Measurements from ENCODE around the gene ZNF385C.
A peak's percentile ranks its signal among the peaks of the same experiment; 100 is the strongest.

Gene ZNF385C

DNA sequence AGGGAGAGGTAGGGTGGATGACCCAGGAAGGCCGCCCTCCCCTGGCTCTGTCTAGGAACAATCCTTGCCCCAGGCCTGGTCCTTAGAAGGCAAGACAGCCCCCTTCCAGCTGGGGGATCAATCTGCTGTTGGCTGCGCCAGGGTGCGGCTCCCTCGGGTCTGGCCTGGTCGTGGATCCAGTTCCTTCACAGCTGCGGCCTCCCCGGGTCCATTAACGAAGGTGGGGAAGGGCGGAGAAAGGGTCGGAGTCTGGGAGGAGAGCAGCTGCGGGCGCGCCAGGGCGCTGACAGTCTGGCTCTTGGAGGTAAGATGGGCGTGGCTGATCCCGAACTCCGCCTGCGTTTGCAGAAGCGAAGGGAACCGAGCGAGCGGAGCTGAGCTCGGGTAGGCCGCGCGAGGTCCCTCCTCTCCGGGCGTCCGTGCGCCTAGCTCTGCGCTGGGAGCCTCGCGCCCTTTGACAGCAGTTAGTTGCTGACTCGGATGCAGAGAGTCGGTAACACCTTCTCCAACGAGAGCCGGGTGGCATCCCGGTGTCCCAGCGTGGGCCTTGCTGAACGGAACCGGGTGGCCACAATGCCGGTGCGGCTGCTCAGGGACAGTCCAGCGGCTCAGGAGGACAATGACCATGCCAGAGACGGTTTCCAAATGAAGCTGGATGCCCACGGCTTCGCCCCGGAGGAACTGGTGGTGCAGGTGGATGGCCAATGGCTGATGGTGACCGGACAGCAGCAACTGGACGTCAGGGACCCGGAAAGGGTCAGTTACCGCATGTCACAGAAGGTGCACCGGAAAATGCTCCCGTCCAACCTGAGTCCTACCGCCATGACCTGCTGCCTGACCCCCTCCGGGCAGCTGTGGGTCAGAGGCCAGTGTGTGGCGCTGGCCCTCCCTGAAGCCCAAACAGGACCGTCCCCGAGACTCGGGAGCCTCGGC, 24.4 kb upstream of the ZNF385C start, which contains the start of gene HSPB9:
Gene HSPB9, plus strand, starts transcription at position 434 of the 933 bp plus-strand sequence. Its CDS starts 47 bp downstream, at position 481.
- DNase-seq: no peak

DNA sequence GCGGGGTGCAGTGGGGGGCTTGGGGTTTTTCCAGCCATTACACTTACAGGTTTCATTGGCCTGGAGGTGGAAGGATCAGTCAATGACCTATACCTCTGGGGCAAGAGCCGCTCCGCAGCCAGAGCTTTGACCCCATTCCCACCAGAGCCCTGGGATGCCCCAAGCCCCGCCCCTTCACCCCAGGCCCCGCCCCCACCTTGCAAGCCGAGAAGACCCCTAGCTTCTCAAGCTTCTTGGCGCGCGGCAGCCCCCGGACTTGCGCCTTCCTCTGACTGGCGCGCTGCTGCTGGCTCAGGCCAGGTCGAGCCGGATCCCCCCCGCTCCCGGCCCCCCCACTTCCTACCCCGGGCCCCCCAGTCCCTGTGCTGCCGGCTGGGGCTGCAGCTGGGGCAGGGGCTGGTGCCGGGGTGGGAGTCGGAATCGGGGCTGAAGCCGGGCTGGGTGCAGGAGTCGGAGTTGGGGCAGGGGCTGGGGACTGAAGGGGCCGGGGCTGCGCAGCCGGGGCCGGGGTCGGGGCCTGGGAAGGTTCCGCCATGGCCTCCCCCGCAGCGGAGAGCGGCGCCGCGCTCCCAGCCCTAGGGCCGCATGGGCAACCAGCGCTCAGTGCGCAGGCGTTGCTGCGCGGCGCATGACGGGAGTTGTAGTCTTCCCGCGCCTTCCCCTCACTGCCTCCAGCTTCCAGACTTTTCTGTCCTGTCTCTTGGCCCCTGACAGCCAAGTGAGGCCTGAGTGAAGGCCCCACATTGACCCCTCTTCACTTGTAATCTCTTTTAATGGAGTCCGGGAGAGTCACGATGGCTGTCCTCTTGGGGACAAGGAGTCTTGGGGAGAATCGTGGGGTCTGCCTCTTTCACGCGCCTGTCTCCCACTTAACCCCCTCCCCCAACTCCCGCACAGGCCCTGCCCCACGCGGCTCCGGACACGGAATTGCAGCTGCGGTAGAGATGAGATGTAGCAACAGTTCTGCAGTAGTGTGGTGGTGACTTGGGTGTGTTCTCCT, 22.8 kb upstream of the ZNF385C start, which contains the start of gene KAT2A:
Gene KAT2A, minus strand, starts transcription at position 598 of the 1,000 bp plus-strand sequence. Its CDS starts 63 bp downstream, at position 535.
- DNase-seq: peak; percentile 68

DNA sequence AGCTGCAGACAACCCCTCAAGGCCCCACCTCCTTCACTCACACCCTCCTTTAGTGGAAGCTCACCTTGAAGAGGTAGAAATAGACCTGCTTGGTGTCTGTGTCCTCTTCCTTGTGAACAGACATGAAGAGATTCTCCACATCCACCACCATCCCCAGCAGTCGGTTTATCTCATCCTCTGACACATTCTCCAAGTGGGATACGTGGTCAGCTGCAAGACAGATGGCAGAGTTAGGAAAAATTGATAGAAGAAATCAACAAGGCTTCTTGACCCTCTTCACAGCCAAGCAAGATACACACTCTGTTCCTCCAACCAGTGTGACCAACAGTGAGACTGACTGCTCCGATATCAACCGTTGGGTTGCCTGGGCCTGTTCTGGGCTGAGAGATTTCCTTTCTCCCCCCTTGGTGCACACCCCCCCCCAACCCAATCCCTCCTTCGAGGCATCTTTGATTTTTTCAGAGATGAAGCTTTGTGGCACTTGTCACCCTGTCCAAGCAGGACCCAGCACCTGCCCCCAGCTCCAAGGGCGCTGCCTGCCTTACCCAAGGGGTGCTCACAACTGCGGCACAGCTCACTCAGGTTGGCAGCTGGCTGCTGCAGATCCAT, 22.0 kb upstream of the ZNF385C start:
- DNase-seq: no peak

DNA sequence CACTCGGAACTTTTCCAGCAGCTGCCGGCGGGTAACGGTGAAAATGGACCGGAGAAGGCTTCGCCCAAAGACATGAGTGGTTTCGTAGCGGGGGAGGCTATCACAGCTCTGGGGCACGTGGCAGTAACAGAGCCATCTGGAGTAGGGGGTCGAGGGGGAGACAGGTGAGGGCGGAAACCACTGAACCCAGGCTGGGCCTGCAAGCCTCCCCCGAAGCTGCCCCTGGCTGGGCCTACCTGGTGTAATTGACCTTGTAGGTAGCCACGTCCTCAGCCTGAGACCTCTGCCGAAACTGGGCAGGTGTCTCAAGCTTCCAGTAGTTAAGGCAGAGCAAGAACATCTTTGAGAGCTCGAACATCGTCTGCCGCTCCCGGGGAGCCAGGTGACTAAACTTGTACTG, 21.0 kb upstream of the ZNF385C start:
- DNase-seq: no peak

DNA sequence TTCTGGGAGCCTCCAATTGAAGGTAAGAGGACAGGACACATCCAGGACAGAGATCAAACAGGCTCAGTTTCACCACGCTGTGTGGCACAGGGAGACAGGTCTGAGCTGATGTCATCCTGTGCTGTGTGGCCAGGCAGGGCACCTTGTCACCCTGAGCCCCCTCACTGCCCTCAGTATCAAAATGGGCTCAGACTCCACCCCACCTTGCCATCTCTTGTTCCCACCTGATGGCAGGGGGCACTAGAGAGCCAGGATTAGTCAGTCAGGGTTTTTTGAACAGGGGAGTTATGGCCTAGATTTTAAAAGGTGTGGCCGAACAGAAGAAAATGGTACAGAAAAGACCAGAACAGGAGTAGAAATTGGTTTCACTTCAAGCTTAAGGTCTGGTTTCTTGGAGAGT, 20.3 kb upstream of the ZNF385C start:
- no peak for DNase-seq

DNA sequence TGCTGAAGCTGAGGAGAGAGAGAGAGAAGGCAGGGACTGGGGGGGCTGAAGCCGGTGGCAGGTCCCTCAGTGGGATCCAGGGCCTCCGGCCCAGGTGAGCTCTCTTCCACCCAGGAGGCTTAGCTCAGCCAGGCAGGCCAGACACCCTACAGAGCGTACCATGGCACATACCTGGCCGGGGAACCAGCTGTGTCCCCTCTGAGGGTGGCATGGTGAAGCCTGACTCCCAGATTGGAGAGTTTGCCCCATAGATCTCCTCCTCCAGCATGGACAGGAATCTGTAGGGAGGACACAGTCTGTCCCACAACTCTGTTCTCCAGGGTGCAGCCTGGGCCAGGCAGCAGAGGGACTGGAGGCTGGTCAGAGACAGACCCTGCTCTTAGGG, 19.8 kb upstream of the ZNF385C start:
- no peak for DNase-seq

DNA sequence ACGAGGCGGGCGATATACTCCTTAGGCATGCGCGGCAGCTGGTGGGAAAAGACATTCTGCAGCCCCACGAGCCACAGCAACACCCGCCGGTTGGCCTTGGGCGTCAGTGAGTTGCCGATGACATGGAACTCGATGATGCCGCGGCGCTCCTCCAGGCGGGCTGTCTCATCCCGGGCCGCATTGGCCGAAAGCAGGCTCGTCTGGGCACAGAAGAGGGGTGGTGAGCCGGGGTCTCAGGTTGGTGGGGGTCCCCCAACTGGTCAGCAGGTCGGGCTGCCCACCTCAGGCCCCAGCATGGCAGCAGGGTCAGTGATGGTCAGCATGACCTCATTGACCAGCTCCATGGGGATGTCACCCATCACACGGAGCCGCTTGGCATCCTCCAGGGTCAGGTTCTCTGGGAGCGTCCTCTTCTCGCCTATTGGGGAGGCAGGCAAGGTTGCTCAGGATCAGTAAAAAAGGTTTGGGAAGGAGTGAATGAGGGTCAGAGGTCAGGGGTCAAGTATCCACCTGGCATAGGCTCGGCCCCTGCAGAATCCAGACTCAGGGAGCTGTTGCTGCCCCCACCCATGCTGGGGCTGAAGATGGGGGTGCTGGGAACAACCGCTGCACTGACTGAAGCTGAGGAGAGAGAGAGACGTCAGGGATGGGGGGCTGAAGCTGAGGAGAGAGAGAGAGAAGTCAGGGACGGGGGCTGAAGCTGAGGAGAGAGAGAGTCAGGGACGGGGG, 19.3 kb upstream of the ZNF385C start:
- no peak for DNase-seq

DNA sequence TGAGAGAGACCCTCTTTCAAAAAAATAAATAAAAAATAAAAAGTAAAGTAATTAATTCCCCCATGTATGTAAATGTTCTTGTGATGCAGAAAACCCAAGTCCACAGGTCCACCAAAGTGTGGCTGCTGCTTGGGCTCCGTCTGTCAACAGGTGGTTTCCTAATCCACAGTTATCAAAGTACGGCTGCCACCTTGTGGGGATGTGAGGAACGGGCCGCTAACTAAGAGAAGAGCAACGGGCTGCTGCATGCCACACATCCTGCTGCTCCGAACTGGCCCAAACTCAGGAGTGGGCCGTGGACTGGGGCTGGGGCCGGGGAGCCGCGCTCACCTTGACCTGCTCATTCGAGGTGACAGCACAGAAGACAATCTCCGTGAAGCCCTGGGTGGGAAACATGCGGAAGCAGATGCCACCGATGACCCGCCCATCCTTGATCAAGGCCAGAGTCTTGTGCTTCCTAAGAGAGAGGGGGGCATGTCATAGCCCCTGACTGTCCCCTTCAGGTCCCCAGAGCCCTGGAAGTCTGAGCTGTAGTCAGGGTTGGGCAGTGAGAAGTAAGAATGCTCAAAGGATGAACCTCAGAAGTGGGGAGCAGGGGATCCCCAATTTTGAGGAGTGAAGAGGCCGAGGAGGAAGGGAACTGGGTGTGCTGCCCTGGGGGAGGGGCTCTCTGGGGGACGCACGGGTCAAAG, 18.6 kb upstream of the ZNF385C start:
- peak; percentile 74 for DNase-seq

DNA sequence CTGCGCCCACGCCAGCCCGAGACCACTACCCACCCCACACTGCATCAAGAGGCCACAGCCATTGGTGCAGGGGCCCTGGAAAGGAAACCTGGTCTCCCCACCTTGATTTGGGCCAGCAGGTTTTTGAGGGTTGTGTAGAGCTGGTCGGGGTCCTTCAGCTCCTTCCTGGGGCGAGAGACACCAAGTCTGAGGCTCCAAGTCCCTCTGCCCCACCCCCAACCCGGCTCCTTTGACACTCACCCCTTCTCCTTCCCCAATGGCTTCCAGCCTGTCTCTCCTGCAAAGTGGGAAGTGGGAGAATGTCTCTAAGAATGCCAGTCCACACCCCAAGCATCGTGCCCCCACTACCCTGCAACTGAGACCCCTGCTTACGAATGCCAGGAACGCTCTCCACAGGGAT, 15.8 kb upstream of the ZNF385C start:
- no peak for DNase-seq

DNA sequence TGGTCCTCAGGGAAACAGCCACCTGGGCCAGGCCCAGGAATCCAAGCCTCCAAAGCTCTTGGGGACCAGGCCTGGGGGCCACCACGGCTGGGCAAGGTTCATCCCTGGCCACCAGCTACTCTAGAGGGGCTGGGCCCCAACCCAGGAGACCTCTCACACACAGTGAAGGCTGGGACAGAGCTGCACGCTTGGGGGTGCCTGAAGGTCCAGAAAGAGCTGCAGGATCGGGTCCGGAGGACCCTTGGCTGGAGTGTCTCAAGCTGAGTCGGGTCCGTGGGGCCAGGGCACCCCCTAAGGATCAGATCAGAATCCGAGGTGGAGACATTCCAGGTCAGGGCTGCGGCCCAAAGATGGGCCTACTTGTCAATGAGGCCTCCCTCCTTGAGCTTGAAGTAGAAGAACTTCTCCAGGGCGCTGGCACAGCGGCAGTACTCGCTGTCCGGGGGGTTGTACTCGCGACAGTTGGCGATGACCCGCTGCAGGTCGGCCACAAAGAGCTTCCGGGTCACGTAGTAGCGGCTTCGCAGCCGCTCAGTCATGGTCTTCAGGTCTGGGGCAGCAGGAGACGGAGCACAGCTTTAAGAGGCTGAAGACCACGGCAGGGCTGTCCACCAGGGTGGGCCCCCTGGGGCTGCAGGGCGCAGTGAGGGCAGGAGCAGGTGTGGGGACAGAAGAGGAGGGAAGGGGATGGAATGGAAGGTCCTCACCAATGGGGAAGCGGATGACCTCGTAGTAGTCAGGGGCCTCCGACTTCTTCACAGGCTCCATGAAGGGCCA, 15.2 kb upstream of the ZNF385C start:
- DNase-seq: no peak

DNA sequence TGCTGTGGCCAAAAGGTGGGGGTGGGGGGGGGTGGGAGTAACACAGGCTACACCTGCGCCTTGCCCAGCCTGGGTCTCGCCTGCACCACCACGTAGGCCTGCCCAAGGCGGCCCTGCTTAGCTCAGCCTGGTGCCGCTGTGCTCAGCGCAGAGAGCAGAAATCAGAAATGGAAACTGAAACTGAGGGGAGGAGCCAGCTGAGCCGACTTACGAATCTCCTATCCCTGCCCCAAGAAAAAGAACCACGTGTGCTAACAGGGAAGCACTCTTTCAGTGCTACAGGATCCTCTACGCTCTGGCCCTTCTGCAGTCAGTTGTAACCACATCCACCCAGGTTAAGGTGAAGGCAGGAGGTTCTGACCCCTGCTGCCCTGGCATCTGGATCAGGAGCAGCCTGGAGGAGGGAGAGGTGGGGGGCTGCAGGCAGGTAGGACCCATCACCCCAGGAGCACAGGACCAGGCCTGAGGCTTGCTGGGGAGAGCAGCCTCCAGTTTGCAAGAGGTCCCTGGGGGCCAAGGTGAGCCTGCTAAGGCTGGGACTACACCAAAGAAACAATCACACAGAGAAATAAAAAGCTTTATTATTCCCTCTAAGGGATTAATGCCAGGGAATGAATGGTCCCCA, 14.4 kb upstream of the ZNF385C start, which contains the start of gene DHX58:
Gene DHX58, minus strand, starts transcription at position 163 of the 625 bp plus-strand sequence. CDS start 822 bp downstream, outside the sequence.
- DNase-seq: peak; percentile 59

DNA sequence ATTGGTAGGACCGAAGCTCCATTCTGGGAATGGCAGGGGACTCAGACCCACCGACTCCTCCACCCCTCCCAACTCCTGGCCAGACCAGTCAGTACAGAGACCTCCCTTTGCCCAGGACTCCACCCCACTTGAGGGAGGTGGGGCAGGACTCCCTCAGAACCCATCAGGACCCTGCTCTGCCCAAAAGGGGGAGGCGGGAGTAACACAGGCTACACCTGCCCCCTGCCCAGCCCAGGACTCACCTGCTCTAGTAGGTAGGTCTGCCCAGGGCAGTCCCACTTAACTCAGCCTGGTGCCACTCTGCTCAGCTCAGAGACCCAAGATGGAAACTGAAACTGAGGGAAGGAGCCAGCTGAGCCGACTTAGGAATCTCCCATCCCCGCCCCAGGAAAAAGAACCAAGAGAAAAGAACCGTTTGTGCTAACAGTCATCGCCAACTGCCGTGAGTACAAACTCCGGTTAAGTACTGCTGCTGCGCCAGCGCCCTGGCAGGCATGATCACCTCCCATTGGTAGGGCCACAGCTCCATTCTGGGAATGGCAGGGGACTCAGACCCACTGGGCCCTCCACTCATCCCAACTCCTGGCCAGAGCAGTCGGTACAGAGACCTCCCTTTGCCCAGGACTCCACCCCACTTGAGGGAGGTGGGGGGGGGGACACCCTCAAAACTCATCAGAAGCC, 13.7 kb upstream of the ZNF385C start:
- DNase-seq: no peak

DNA sequence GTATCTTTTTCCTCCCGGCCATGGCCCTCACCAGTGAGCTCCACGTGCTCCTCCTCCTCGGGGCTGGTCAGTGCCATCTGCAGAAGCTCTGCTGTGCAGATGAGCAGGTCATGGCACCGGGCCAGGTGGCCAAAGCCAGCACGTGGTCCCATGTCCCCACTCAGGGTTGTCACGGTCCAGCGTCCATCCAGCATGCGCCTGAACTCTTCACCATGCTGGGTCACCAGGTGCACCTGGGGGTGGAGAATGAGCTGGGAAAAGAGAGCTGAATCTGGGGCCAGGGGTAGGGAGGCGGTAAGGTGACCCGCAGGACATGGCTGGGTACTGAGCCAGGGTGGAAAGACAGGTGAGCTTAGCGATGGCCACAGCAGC, 13.0 kb upstream of the ZNF385C start:
- DNase-seq: no peak

DNA sequence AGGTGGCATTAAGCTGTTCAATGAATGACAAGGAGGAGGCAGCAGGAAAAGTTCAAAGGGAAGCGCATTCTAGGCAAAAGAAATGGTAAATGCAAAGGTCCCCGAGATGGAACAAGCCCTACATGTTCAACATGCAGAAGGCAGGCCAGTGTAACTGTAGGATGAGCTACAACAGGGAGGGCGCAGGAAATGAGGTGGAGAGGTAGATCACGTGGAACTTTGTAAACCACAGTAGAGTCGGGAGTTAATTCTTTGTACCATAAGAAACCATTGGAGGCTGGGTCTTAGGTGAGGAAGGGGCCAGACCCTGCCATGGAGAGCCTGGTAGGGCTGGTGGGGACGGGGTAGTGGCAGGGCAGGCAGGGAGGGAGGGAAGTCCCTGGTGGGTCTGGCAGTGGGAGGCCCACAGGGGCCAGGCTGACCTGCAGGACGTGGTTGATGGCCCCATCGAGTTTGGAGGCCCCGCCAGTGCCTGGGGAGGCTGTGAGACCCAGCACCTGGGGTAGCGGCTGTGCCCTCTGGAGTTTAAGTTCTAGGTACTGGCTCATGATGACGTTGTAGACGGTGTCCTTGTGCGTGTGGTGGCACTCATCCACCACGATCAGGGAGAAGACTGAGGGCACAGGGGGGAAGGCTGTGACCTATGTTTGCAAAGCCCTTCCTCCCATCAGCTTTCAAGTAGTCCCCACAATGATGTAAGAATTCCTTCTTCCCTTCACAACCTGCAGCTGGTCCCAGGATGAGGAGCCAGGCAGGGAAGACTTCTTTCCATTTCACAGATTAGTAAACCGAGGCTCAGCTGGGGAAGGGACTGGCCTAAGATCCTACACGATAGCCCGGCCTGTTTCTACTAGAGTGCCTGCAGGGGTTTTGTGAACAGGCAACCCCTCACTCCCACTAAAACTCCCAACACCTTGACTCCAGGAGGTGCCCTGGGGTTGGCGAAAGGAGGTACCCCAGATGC, 12.3 kb upstream of the ZNF385C start:
- no peak for DNase-seq

DNA sequence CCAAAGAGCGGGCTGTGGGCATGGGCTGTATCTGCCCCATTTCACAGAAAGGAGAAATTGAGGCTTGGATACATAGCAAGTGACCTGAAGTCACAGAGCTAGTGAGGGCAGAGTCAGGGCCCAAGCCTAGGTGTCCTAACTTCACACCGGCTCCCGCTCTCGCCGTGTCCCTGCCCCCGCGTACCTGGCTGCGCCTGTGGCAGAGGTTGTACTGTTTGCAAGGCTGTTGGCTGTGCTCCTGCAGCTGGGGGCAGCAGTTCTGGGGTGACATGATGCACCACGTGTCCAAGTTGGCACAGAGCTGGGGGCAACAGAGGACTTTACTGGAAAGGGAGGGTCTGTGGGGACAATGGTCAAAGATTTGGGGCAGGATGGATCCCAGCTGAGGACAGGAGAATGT, 10.8 kb upstream of the ZNF385C start:
- DNase-seq: no peak

DNA sequence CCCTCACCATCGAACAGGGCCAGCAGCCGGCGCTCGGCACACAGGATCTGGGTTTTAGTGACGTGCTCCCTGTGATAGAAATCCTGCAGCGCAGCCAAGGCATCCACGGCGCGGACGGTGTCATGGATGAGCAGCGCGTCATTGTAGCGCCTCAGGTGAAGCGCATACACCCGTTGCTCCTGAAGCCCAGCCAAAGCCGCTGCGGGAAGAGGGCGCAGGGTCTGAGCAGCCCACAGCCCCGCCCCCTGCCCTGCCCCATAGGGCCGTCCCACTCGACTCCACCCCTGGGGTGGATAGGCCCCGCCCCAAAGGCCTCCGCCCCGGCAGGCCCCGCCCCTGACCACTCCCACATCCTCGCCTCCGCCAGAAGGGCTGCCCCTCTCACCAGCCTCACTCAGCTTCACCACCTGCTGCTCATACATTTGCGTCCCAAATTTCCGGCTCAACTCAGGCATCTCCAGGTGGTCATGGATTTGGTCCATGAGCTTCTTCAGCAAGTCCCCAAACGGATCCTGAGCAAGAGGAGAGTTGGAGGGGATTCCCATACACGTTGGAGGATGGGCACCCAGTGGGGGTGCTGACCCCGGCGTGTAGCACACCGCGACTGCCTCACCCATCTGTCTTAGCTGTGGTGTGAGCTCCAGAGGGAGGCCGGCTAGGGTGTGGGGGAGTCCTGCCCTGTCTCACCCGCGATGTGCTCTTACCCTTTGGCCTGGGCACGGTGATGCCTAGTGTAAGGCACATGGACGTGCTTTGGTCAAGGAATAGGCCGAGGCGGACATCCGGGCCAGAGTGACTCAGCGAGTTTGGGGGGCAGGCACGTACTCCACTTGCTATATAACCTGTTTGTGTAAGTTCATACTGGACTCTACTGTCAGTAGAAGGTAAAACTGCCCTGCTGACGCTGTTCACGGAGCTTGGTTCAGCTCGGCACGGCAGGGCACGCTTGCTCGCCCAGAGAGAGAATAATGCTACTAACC, 9.6 kb upstream of the ZNF385C start:
- peak; percentile 91 for DNase-seq

DNA sequence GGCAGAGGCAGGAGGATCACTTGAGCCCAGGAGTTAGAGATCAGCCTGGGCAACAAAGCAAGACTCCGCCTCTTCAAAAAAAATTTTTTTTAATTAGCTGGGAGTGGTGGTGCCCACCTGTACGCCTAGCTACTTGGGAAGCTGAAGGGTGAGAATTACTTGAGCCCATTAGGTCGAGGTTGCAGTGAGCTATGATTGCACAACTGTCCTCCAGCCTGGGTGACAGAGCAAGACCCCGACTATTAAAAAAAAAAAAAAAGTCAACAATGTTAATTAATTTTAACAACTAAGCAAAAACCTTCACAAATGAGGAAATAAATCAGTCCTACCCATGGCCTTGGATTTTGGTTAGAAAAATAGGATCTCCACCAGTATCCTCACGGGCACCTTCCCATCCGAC, 8.9 kb upstream of the ZNF385C start:
- DNase-seq: no peak
